CD4-positive, alpha-beta T cell (primary cell): ENCODE results near the gene SEMA4B. TPM values are rescaled to one million over a fixed set of nuclear protein-coding genes. Genes with fewer than 3 reads are reported as not detected.

Experiments
- ATAC-seq: fragments of 200-7000 bp; cut with Tn5 transposase; one replicate; pipeline ENCODE4 v1.10.0; 2022; ENCODE audit warnings: mild to moderate bottlenecking; ENCODE audit not compliant: poor library complexity
- CTCF ChIA-PET: fragments of 350-600 bp; sonication (Branson Sonifier 250); formaldehyde crosslinking; loops from one replicate; lab custom pipeline; 2021; ENCODE audit warnings: antibody characterized with exemption, inconsistent platforms; lab: Charles Lee
- POLR2A ChIA-PET: fragments of 350-600 bp; sonication (Branson Sonifier 250); formaldehyde crosslinking; loops from one replicate; lab custom pipeline; 2021; ENCODE audit warnings: antibody characterized with exemption, inconsistent platforms; lab: Charles Lee
- DNase-seq, 14 experiments: peaks; one replicate each; pipeline ENCODE4 v3.0.0-alpha.2; 2013 to 2020; ENCODE audit warnings: mixed read lengths in 2 of 14
- H3K27ac ChIP-seq, 2 donors: one replicate each; pipeline versions ENCODE4 v1.5.1 to v1.7.0; 2013; ENCODE audit warnings: low read length in 2 of 2, low read depth in 1 of 2, mild to moderate bottlenecking in 1 of 2
- H3K27me3 ChIP-seq, 2 experiments: 1 replicate in 1 of 2; 2 replicates in 1 of 2; pipeline versions ENCODE4 v1.6.1 to v1.7.0; 2013; ENCODE audit warnings: low read length in 2 of 2, control low read depth in 1 of 2, mild to moderate bottlenecking in 1 of 2, moderate library complexity in 1 of 2; ENCODE audit not compliant: insufficient read depth in 2 of 2, control insufficient read depth in 1 of 2
- H3K36me3 ChIP-seq: one replicate; pipeline ENCODE4 v1.6.1; 2013; ENCODE audit warnings: low read length, control low read depth; ENCODE audit not compliant: insufficient read depth
- H3K4me1 ChIP-seq: one replicate; pipeline ENCODE4 v1.6.1; 2013; ENCODE audit warnings: low read length, control low read depth; ENCODE audit not compliant: insufficient read depth
- H3K4me3 ChIP-seq: one replicate; pipeline ENCODE4 v1.5.1; 2013; ENCODE audit warnings: mild to moderate bottlenecking, low read length, moderate library complexity
- H3K9me3 ChIP-seq, 2 experiments: 1 replicate in 1 of 2; 2 replicates in 1 of 2; pipeline versions ENCODE4 v1.6.1 to v1.7.0; 2013; ENCODE audit warnings: low read length in 2 of 2, mild to moderate bottlenecking in 2 of 2, control low read depth in 1 of 2, moderate library complexity in 1 of 2; ENCODE audit not compliant: control insufficient read depth in 1 of 2, insufficient read depth in 1 of 2
- H3K27ac Mint-ChIP-seq: one replicate; pipeline ENCODE4 v1.8.0; 2020; ENCODE audit warnings: mixed read lengths
- H3K27me3 Mint-ChIP-seq: one replicate; pipeline ENCODE4 v1.8.0; 2021; ENCODE audit warnings: mixed read lengths
- H3K36me3 Mint-ChIP-seq: one replicate; pipeline ENCODE4 v1.8.0; 2021; ENCODE audit warnings: low read depth, mixed read lengths
- H3K4me1 Mint-ChIP-seq: one replicate; pipeline ENCODE4 v1.8.0; 2021; ENCODE audit warnings: low read depth, mixed read lengths
- H3K4me3 Mint-ChIP-seq: one replicate; pipeline ENCODE4 v1.8.0; 2020; ENCODE audit warnings: mild to moderate bottlenecking, mixed read lengths
- H3K9me3 Mint-ChIP-seq: one replicate; pipeline ENCODE4 v1.8.0; 2020; ENCODE audit warnings: mixed read lengths
- CTCF ChIP-seq: fragments of 200-600 bp; IDR thresholded peaks from one replicate; pipeline ENCODE4 v1.8.0; 2022; ENCODE audit warnings: antibody characterized with exemption, mild to moderate bottlenecking
- intact Hi-C, 2 experiments: fragments of 100-400 bp; cut with DNase I in 1 of 2; cut with micrococcal nuclease in 1 of 2; formaldehyde crosslinking; loops; one replicate each; pipeline versions ENCODE4 v1.15.1 to v1.9.0; 2023 to 2025; cut with DNase I, micrococcal nuclease
- total RNA-seq, 174 experiments: library from RNA in 2 of 174; stranded (reverse) in 2 of 174; gene quantifications; one replicate each; pipeline ENCODE4 v1.2.3 and lab custom pipeline; 2021 to 2026

The SEMA4B gene
- total RNA-seq, 2 experiments from 2014 or later: 8.0 to 9.5 TPM

DNA sequence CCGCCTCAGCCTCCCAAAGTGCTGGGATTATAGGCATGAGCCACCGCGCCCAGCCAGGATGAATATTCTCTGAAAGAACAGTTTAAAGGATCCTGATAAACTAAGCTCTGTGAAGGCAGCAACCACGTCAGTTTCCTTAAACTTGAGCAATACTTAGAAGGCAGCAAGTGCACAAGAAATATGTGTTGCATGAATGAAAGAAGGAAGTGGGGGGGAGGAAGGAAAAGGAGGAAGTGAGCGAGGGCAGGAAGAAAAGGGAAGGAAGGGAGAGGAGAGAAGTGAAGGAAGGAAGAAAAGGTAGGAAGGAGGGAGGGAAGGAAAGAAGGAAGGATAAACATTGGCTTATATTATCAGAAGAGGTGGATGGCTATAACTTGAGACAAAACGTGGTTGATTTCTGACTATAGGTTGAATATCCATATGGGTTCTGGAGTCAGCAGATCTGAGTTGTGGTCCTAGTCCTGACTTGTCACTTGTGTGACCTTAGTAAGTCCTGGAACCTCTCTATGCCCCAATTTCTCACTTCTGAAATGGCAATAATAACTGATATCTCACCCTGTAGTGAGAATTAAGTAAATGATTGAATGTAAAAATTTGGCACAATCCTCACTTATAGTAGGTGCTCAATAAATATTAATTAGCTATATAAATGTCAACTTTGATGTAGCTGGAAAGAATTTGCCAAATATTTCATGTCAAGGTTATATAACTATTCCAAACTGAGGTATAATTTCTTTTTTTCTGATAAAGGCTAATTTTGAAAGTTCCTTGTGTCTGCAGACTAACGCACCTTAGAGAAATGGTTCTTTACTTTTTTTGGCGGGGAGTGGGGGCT, 12.0 kb upstream of the SEMA4B start:
- no peak overlapping the region for H3K27ac ChIP-seq
- H3K27ac Mint-ChIP-seq: no peak overlapping the region

DNA sequence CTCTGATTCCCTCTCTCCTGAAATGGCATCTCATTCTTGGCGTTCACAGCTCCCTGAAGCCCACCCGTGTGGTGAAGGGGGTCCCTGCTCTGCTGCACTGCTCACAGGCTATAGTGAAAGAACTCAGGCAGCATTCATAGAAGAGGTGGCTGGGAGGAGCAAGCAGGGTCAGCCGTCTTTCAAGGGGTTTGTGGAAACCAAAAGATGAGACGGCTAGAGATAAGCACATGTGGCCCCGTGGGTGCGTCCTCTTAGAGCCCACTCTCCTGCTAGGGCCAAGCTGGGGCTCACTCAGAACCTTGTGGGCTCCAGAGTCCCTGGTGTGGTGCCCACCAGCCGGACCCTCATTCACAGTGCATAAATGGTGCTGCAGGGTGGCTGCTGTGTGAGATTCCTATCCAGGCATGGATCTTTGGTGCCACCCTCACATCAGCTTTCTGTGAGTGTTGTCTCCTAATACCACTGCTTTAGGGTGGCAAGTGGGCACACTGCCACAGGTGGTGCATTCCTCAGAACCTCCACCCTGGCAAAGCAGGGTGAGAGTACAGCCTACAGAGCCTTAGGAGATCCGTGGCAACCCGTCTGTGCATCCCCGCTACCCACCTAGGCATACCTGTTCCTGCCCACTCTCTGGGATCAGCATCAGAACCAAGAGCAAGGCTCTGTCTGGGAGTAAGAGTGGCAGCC, 11.2 kb upstream of the SEMA4B start:
- peaks cover 36% of the 10 kb centered on the region for H3K4me1 Mint-ChIP-seq
- no peaks in the 10 kb centered on the region for H3K27me3 Mint-ChIP-seq
- Histone ChIP-seq H3K4me1 (peaks cover 36% of the 10 kb centered on the region), H3K4me3 (no peak overlapping the region), H3K36me3 (no peaks in the 10 kb centered on the region), H3K9me3 (no peaks in the 10 kb centered on the region), H3K27ac (no peak overlapping the region), H3K27me3 (no peaks in the 10 kb centered on the region)
- DNase-seq: no peak
- no peak overlapping the region for H3K4me3 Mint-ChIP-seq
- ChIA-PET POLR2A (no interaction called here), CTCF (no interaction called here)
- no peaks in the 10 kb centered on the region for H3K36me3 Mint-ChIP-seq
- TF ChIP-seq CTCF: no peak
- peak overlapping the region; percentile 36 for H3K27ac Mint-ChIP-seq
- no peak for ATAC-seq
- no peaks in the 10 kb centered on the region for H3K9me3 Mint-ChIP-seq
- intact Hi-C loops: loop anchor here in 1 of 2 experiments (5.0 kb wide), 1 partner anchor 42 kb away; the partner anchor contains the start of genes CIB1 and GDPGP1

More for the DNA sequence above, 12.0 kb upstream of the SEMA4B start:
- DNase-seq (peak in 2 of 14 experiments; percentile 29 to 32), ATAC-seq (no peak)
- intact Hi-C loops: no loop called here
- H3K4me3 ChIP-seq: no peak overlapping the region
- Mint-ChIP-seq H3K36me3 (no peaks in the 10 kb centered on the region), H3K9me3 (no peaks in the 10 kb centered on the region), H3K27me3 (no peaks in the 10 kb centered on the region), H3K4me3 (no peak overlapping the region), H3K4me1 (peaks cover 34% of the 10 kb centered on the region)
- H3K4me1 ChIP-seq: peaks cover 41% of the 10 kb centered on the region
- no peaks in the 10 kb centered on the region for H3K36me3 ChIP-seq
- no peaks in the 10 kb centered on the region for H3K27me3 ChIP-seq
- no peak for TF ChIP-seq CTCF
- POLR2A ChIA-PET: no interaction called here
- no peaks in the 10 kb centered on the region for H3K9me3 ChIP-seq
- CTCF ChIA-PET: no interaction called here

DNA sequence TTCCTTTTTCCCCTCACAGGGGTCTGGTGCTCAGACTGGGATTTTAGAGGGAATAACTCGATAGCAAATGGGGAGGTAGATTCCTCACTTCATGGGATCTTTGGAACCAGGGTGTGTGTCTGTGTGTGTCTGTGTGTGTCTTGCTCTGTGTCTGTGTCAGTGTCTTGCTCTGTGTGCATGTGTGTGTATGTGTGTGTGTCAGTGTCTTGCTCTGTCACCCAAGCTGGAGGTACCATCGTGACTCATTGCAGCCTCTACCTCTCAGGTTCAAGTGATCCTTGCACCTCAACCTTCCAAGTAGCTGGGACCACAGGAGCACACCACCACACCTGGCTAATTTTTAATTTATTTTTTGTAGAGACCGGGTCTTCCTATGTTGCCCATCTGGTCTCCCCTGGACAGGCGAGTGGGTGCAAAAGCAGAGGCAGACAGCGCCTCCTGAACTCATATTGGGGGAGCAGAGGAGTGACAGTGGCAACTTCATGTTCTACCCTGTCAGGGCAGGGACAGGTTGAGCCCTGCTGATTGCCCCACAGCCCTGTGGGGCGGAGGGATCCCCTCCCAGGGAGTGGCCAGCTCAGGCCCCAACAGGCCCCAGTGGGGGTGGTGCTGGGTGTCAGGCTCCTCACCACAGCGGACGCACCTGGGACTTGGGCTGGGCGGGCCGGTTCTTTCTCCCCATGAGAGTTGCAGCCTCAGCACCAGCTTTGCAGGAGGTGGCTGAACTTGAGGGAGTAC, 10.4 kb upstream of the SEMA4B start:
- ChIA-PET CTCF (interaction anchor here (2.0 kb wide), 1 partner anchor 110 kb away, joined by 5 read pairs; no protein-coding TSS in a partner anchor), POLR2A (interaction anchor here (1.4 to 3.5 kb wide), 3 partner anchors 11 to 75 kb away, joined by 3 to 49 read pairs (median 30); partner anchors contain the start of genes CIB1, GDPGP1 and SEMA4B)
- Mint-ChIP-seq H3K4me1 (peaks cover 30% of the 10 kb centered on the region), H3K27me3 (no peaks in the 10 kb centered on the region), H3K9me3 (no peaks in the 10 kb centered on the region), H3K36me3 (no peaks in the 10 kb centered on the region), H3K4me3 (no peak overlapping the region), H3K27ac (peak overlapping the region; percentile 36)
- Histone ChIP-seq H3K36me3 (no peaks in the 10 kb centered on the region), H3K4me3 (no peak overlapping the region), H3K27ac (no peak overlapping the region), H3K9me3 (no peaks in the 10 kb centered on the region), H3K4me1 (peaks cover 29% of the 10 kb centered on the region), H3K27me3 (no peaks in the 10 kb centered on the region)
- ATAC-seq (no peak), DNase-seq (no peak)
- no peak for TF ChIP-seq CTCF
- intact Hi-C loops: loop anchor here in 1 of 2 experiments (5.0 kb wide), 1 partner anchor 42 kb away; the partner anchor contains the start of genes CIB1 and GDPGP1
